Liver (tissue), 3 donors: ENCODE measurements around the gene IFNGR2.

Source experiments
- HNF4A ChIP-seq, 2 donors: conservative IDR thresholded peaks; 2 replicates each; pipeline ENCODE4 v1.6.1; 2016; ENCODE audit warnings: antibody characterized with exemption in 2 of 2, mild to moderate bottlenecking in 2 of 2
- NR2F2 ChIP-seq: IDR thresholded peaks from 2 replicates; pipeline ENCODE4 v1.6.1; 2016; ENCODE audit warnings: antibody characterized with exemption
- RAD21 ChIP-seq, 2 donors: IDR thresholded peaks; 2 replicates each; pipeline ENCODE4 v1.6.1; 2016; ENCODE audit warnings: antibody characterized with exemption in 2 of 2, mild to moderate bottlenecking in 2 of 2
- SP1 ChIP-seq: IDR thresholded peaks from 2 replicates; pipeline ENCODE4 v1.6.1; 2018; ENCODE audit warnings: antibody characterized with exemption, mild to moderate bottlenecking
- TAF1 ChIP-seq: conservative IDR thresholded peaks from 2 replicates; pipeline ENCODE4 v1.6.1; 2016; ENCODE audit warnings: antibody characterized with exemption, mild to moderate bottlenecking
- TF ChIP-seq, protein P1 (sequence below): fragments of 150-350 bp; IDR thresholded peaks from 2 replicates; pipeline ENCODE4 v1.5.1; 2017; ENCODE audit warnings: improper control_type of control experiment, low read depth, low read length; ENCODE audit not compliant: missing input control
- TF ChIP-seq, protein P2 (sequence below): IDR thresholded peaks from 2 replicates; pipeline ENCODE4 v1.6.1; 2016; ENCODE audit warnings: antibody characterized with exemption, mild to moderate bottlenecking
- TF ChIP-seq, protein P3 (sequence below): IDR thresholded peaks from 2 replicates; pipeline ENCODE4 v1.6.1; 2016; ENCODE audit warnings: antibody characterized with exemption
- TF ChIP-seq, protein P4 (sequence below): IDR thresholded peaks from 2 replicates; pipeline ENCODE4 v1.6.1; 2016; ENCODE audit warnings: antibody characterized with exemption
- donor health status: healthy.
- donor health status: healthy.

DNA sequence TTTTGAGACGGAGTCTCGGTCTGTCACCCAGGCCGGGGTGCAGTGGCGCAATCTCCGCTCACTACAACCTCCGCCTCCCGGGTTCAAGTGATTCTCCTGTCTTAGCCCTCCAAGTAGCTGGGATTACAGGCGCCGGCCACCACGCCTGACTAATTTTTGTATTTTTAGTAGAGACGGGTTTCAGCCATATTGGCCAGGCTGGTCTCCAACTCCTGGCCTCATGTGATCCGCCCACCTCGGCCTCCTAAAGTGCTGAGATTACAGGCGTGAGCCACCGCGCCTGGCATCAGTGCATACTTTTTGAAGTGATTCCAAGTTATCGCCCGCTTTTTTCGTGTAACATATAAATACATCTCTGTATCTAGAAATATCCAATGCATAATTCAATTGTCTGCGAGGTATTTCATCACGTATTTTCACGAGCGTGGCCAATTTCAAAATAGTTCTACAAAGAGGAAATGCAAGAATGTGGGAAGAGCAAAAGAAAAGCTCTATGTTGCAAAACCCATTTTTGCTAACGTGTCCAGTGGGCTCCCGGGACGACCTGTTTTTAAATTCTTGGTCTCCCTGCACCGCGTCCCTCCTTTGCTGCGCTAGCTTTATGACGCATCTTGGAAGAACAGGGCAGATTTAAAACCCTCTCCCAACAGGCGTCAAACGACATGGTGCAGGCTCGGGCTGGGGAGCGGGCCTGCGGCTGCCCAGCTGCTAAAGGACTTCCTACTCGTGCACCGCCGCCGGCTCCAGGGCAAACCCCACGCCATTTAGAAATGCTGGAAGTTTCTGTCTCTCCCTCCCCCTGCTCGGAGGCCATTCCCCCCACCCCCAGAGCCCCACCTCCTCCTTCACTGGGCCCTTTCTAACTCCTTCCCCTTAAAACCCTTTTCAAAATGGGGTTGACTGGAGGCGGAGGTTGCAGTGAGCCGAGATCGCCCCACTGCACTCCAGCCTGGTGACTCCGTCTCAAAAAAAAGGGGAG, 923 bp upstream of the IFNGR2 start:
- TF ChIP-seq, protein P1, sequence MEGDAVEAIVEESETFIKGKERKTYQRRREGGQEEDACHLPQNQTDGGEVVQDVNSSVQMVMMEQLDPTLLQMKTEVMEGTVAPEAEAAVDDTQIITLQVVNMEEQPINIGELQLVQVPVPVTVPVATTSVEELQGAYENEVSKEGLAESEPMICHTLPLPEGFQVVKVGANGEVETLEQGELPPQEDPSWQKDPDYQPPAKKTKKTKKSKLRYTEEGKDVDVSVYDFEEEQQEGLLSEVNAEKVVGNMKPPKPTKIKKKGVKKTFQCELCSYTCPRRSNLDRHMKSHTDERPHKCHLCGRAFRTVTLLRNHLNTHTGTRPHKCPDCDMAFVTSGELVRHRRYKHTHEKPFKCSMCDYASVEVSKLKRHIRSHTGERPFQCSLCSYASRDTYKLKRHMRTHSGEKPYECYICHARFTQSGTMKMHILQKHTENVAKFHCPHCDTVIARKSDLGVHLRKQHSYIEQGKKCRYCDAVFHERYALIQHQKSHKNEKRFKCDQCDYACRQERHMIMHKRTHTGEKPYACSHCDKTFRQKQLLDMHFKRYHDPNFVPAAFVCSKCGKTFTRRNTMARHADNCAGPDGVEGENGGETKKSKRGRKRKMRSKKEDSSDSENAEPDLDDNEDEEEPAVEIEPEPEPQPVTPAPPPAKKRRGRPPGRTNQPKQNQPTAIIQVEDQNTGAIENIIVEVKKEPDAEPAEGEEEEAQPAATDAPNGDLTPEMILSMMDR: no peak
- TF ChIP-seq NR2F2 (no peak), RAD21 (IDR thresholded peaks at IDR 0.05) (no peak), HNF4A (conservative IDR thresholded peaks at IDR 0.05) (no peak), SP1 (no peak), TAF1 (no peak)
- TF ChIP-seq, protein P2, sequence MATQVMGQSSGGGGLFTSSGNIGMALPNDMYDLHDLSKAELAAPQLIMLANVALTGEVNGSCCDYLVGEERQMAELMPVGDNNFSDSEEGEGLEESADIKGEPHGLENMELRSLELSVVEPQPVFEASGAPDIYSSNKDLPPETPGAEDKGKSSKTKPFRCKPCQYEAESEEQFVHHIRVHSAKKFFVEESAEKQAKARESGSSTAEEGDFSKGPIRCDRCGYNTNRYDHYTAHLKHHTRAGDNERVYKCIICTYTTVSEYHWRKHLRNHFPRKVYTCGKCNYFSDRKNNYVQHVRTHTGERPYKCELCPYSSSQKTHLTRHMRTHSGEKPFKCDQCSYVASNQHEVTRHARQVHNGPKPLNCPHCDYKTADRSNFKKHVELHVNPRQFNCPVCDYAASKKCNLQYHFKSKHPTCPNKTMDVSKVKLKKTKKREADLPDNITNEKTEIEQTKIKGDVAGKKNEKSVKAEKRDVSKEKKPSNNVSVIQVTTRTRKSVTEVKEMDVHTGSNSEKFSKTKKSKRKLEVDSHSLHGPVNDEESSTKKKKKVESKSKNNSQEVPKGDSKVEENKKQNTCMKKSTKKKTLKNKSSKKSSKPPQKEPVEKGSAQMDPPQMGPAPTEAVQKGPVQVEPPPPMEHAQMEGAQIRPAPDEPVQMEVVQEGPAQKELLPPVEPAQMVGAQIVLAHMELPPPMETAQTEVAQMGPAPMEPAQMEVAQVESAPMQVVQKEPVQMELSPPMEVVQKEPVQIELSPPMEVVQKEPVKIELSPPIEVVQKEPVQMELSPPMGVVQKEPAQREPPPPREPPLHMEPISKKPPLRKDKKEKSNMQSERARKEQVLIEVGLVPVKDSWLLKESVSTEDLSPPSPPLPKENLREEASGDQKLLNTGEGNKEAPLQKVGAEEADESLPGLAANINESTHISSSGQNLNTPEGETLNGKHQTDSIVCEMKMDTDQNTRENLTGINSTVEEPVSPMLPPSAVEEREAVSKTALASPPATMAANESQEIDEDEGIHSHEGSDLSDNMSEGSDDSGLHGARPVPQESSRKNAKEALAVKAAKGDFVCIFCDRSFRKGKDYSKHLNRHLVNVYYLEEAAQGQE: no peak
- TF ChIP-seq, protein P3, sequence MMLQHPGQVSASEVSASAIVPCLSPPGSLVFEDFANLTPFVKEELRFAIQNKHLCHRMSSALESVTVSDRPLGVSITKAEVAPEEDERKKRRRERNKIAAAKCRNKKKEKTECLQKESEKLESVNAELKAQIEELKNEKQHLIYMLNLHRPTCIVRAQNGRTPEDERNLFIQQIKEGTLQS: no peak
- TF ChIP-seq, protein P4, sequence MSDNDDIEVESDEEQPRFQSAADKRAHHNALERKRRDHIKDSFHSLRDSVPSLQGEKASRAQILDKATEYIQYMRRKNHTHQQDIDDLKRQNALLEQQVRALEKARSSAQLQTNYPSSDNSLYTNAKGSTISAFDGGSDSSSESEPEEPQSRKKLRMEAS: no peak
